Osteoblast (primary cell): Measurements from ENCODE around the gene ATP9A. TPM values are rescaled to one million over a fixed set of nuclear protein-coding genes. Genes with fewer than 3 reads are reported as not detected.

Experiments
- DNase-seq: peaks from one replicate; pipeline ENCODE4 v3.0.0; 2011; ENCODE audit warnings: low spot score, mixed read lengths; ENCODE audit not compliant: insufficient read length; ENCODE audit errors: missing footprints
- H2AFZ ChIP-seq: 2 replicates; pipeline ENCODE4 v1.6.0; 2011; ENCODE audit warnings: mild to moderate bottlenecking, low read length
- H3K27ac ChIP-seq: 2 replicates; pipeline ENCODE4 v1.5.1; 2011; ENCODE audit warnings: mild to moderate bottlenecking, low read depth, low read length, moderate library complexity
- H3K27me3 ChIP-seq: 2 replicates; pipeline ENCODE4 v1.6.0; 2012; ENCODE audit warnings: mild to moderate bottlenecking, control low read depth, inconsistent platforms, low read length, moderate library complexity; ENCODE audit not compliant: insufficient read depth
- H3K36me3 ChIP-seq: 2 replicates; pipeline ENCODE4 v1.5.1; 2011; ENCODE audit warnings: mild to moderate bottlenecking, low read length, control low read depth, moderate library complexity; ENCODE audit not compliant: insufficient read depth
- H3K4me1 ChIP-seq: 2 replicates; pipeline ENCODE4 v1.5.1; 2011; ENCODE audit warnings: mild to moderate bottlenecking, low read length, control low read depth, moderate library complexity; ENCODE audit not compliant: insufficient read depth
- H3K4me2 ChIP-seq: 2 replicates; pipeline ENCODE4 v1.6.0; 2011; ENCODE audit warnings: mild to moderate bottlenecking, low read length; ENCODE audit not compliant: insufficient read depth
- H3K4me3 ChIP-seq: fragments of 200-600 bp; sonication (generic); 3 replicates; pipeline ENCODE4 v1.5.1; 2012; ENCODE audit warnings: mild to moderate bottlenecking, low read length, inconsistent platforms; ENCODE audit not compliant: insufficient read depth
- H3K79me2 ChIP-seq: 2 replicates; pipeline ENCODE4 v1.6.0; 2012; ENCODE audit warnings: mild to moderate bottlenecking, low read length, control low read depth, inconsistent platforms; ENCODE audit not compliant: insufficient read depth
- H3K9me3 ChIP-seq: 2 replicates; pipeline ENCODE4 v1.5.1; 2011; ENCODE audit warnings: low read depth, low read length, control low read depth
- H4K20me1 ChIP-seq: 2 replicates; pipeline ENCODE4 v1.6.0; 2012; ENCODE audit warnings: mild to moderate bottlenecking, low read length, control low read depth; ENCODE audit not compliant: insufficient read depth
- CTCF ChIP-seq: IDR thresholded peaks from 2 replicates; pipeline ENCODE4 v1.5.1; 2011; ENCODE audit warnings: mild to moderate bottlenecking, low read depth, low read length, moderate library complexity; ENCODE audit errors: extremely low read depth
- total RNA-seq: library from RNA; depleted of rRNA; stranded (reverse); fragments of >200 nt; gene quantifications from 2 replicates; pipeline ENCODE4 v1.2.3, GENCODE V29; 2012

Gene ATP9A
- total RNA-seq, 1 donor = 48.9 TPM

- H3K27ac ChIP-seq = no peak overlapping the region
- no peaks in the 10 kb centered on the region for H3K9me3 ChIP-seq
- no peak overlapping the region for H3K4me2 ChIP-seq
- DNase-seq = peak; percentile 83
- H4K20me1 ChIP-seq = no peaks in the 10 kb centered on the region
- peaks cover 28% of the 10 kb centered on the region for H3K79me2 ChIP-seq
- H3K27me3 ChIP-seq = no peaks in the 10 kb centered on the region
- H3K4me3 ChIP-seq = no peak overlapping the region
- H3K4me1 ChIP-seq = peaks cover 4% of the 10 kb centered on the region
- H3K36me3 ChIP-seq = no peaks in the 10 kb centered on the region
- no peak for TF ChIP-seq CTCF
- no peak overlapping the region for H2AFZ ChIP-seq
These were observed 4.1 kb downstream of the ATP9A start for GRCh38 chr20:51763965-51764602.

- no peak overlapping the region for H3K27ac ChIP-seq
These were observed 7.2 kb downstream of the ATP9A start for GRCh38 chr20:51760905-51761546.

GRCh38 chr20:51759769-51760510 lies 8.2 kb downstream of the ATP9A start:
- Histone ChIP-seq H3K27me3 (no peaks in the 10 kb centered on the region), H3K79me2 (peaks cover 43% of the 10 kb centered on the region), H4K20me1 (no peaks in the 10 kb centered on the region), H2AFZ (no peak overlapping the region), H3K4me2 (no peak overlapping the region), H3K36me3 (no peaks in the 10 kb centered on the region), H3K9me3 (no peaks in the 10 kb centered on the region), H3K4me3 (no peak overlapping the region), H3K27ac (no peak overlapping the region), H3K4me1 (peaks cover 4% of the 10 kb centered on the region)
- peak; percentile 65 for DNase-seq
- no peak for TF ChIP-seq CTCF

More at GRCh38 chr20:51760905-51761546, 7.2 kb downstream of the ATP9A start:
- Histone ChIP-seq H3K9me3 (no peaks in the 10 kb centered on the region), H2AFZ (no peak overlapping the region), H3K4me1 (peaks cover 4% of the 10 kb centered on the region), H4K20me1 (no peaks in the 10 kb centered on the region), H3K4me3 (no peak overlapping the region), H3K36me3 (no peaks in the 10 kb centered on the region), H3K79me2 (peaks cover 43% of the 10 kb centered on the region), H3K27me3 (no peaks in the 10 kb centered on the region), H3K4me2 (no peak overlapping the region)
- TF ChIP-seq CTCF = no peak
- DNase-seq = peak; percentile 85
